CD14-positive monocyte (primary cell): ENCODE measurements around the gene CTNNA2. TPM values are rescaled to one million over a fixed set of nuclear protein-coding genes. Genes with fewer than 3 reads are reported as not detected.

Source experiments
- DNase-seq, 3 donors: peaks; one replicate each; pipeline ENCODE4 v3.0.0-alpha.2; 2011 to 2022
- H2AFZ ChIP-seq: 2 replicates; pipeline ENCODE4 v1.6.0; 2012; ENCODE audit warnings: mild to moderate bottlenecking, low read depth, low read length, inconsistent platforms; ENCODE audit not compliant: insufficient read depth, poor library complexity, severe bottlenecking
- H3K27ac ChIP-seq, 2 donors: 1 replicate in 1 of 2; 2 replicates in 1 of 2; pipeline ENCODE4 v1.5.1; 2012 to 2013; ENCODE audit warnings: low read length in 2 of 2, control low read depth in 1 of 2, inconsistent platforms in 1 of 2, low read depth in 1 of 2, mild to moderate bottlenecking in 1 of 2
- H3K27me3 ChIP-seq, 2 donors: one replicate each; pipeline versions ENCODE4 v1.6.0 to v1.6.1; 2011 to 2013; ENCODE audit warnings: low read length in 2 of 2; ENCODE audit not compliant: control insufficient read depth in 2 of 2, insufficient read depth in 2 of 2
- H3K36me3 ChIP-seq, 2 donors: replicated peaks in 1 of 2; 1 replicate in 1 of 2; 2 replicates in 1 of 2; pipeline versions ENCODE4 v1.5.1 to v1.6.1; 2012 to 2013; ENCODE audit warnings: low read length in 2 of 2, control low read depth in 1 of 2, inconsistent platforms in 1 of 2, mild to moderate bottlenecking in 1 of 2; ENCODE audit not compliant: insufficient read depth in 2 of 2, control insufficient read depth in 1 of 2
- H3K4me1 ChIP-seq, 2 donors: 1 replicate in 1 of 2; 2 replicates in 1 of 2; pipeline versions ENCODE4 v1.5.1 to v1.6.1; 2012 to 2013; ENCODE audit warnings: low read length in 2 of 2, control low read depth in 1 of 2, inconsistent platforms in 1 of 2, mild to moderate bottlenecking in 1 of 2, moderate library complexity in 1 of 2; ENCODE audit not compliant: insufficient read depth in 2 of 2, control insufficient read depth in 1 of 2
- H3K4me2 ChIP-seq: replicated peaks from 2 replicates; pipeline ENCODE3; 2012; ENCODE audit warnings: low read length, moderate library complexity, mild to moderate bottlenecking; ENCODE audit not compliant: poor library complexity, severe bottlenecking; ENCODE audit errors: extremely low read depth
- H3K4me3 ChIP-seq, 3 experiments: fragments of 200-600 bp in 1 of 3; sonication (generic) in 1 of 3; replicated peaks in 1 of 3; 1 replicate in 2 of 3; 2 replicates in 1 of 3; pipeline ENCODE4 v1.5.1; 2011 to 2013; ENCODE audit warnings: low read length in 3 of 3, mild to moderate bottlenecking in 3 of 3, control low read depth in 2 of 3, low read depth in 2 of 3, inconsistent platforms in 1 of 3, moderate library complexity in 1 of 3
- H3K79me2 ChIP-seq: 2 replicates; pipeline ENCODE4 v1.6.0; 2012; ENCODE audit warnings: mild to moderate bottlenecking, control low read depth, inconsistent platforms, low read length, moderate library complexity; ENCODE audit not compliant: insufficient read depth
- H3K9ac ChIP-seq: 2 replicates; pipeline ENCODE4 v1.6.0; 2017; ENCODE audit warnings: low read length, mild to moderate bottlenecking; ENCODE audit not compliant: insufficient read depth, poor library complexity, severe bottlenecking
- H3K9me3 ChIP-seq, 2 donors: replicated peaks in 1 of 2; 1 replicate in 1 of 2; 2 replicates in 1 of 2; pipeline versions ENCODE4 v1.5.1 to v1.6.1; 2012 to 2013; ENCODE audit warnings: low read length in 2 of 2, control low read depth in 1 of 2; ENCODE audit not compliant: control insufficient read depth in 1 of 2, insufficient read depth in 1 of 2
- H4K20me1 ChIP-seq: 2 replicates; pipeline ENCODE4 v1.6.0; 2012; ENCODE audit warnings: mild to moderate bottlenecking, low read length, control low read depth, moderate library complexity; ENCODE audit not compliant: insufficient read depth
- H3K27ac Mint-ChIP-seq, 7 donors: one replicate each; pipeline ENCODE4 v1.8.0; 2020; ENCODE audit warnings: mild to moderate bottlenecking in 7 of 7, mixed read lengths in 7 of 7, moderate library complexity in 6 of 7, inconsistent platforms in 2 of 7
- H3K27me3 Mint-ChIP-seq, 3 donors: one replicate each; pipeline ENCODE4 v1.8.0; 2021 to 2022; ENCODE audit warnings: low read depth in 3 of 3, mild to moderate bottlenecking in 3 of 3, mixed read lengths in 3 of 3, moderate library complexity in 3 of 3, inconsistent platforms in 1 of 3
- H3K36me3 Mint-ChIP-seq, 2 donors: one replicate each; pipeline ENCODE4 v1.8.0; 2020; ENCODE audit warnings: mixed read lengths in 2 of 2, inconsistent platforms in 1 of 2, mild to moderate bottlenecking in 1 of 2
- H3K4me1 Mint-ChIP-seq: one replicate; pipeline ENCODE4 v1.8.0; 2020; ENCODE audit warnings: mild to moderate bottlenecking, mixed read lengths
- H3K4me3 Mint-ChIP-seq, 2 donors: one replicate each; pipeline ENCODE4 v1.8.0; 2020; ENCODE audit warnings: mild to moderate bottlenecking in 2 of 2, mixed read lengths in 2 of 2, moderate library complexity in 1 of 2
- H3K9me3 Mint-ChIP-seq, 7 donors: one replicate each; pipeline ENCODE4 v1.8.0; 2020 to 2022; ENCODE audit warnings: mixed read lengths in 7 of 7, mild to moderate bottlenecking in 6 of 7, moderate library complexity in 6 of 7, inconsistent platforms in 2 of 7
- CTCF ChIP-seq: fragments of 200-600 bp; IDR thresholded peaks from one replicate; pipeline ENCODE4 v1.8.0; 2022; ENCODE audit warnings: antibody characterized with exemption, mild to moderate bottlenecking
- WGBS: methylation state at CpG from one replicate; pipeline ENCODE4 v1.1.5; 2013; ENCODE audit warnings: missing lambda C conversion rate; ENCODE audit not compliant: insufficient coverage; 5-methylcytosine and 5-hydroxymethylcytosine counted together
- intact Hi-C, 2 donors: fragments of 100-400 bp; cut with micrococcal nuclease; formaldehyde crosslinking; loops; one replicate each; pipeline versions ENCODE4 v1.15.0 to v1.15.1; 2023
- polyA plus RNA-seq, 3 donors: library from polyadenylated mRNA; depleted of rRNA in 1 of 3; unstranded in 2 of 3; stranded (reverse) in 1 of 3; fragments of 300-500 nt in 2 of 3; fragments of >200 nt in 1 of 3; fragmentation: Illumina TruSeq in 2 of 3; gene quantifications; 1 replicate in 2 of 3; 2 replicates in 1 of 3; pipeline ENCODE4 v1.2.3, GENCODE V29; 2012 to 2021

The CTNNA2 gene
- polyA plus RNA-seq, 3 donors: not detected

GRCh38 chr2:80610108-80610507 lies 1097.3 kb downstream of the CTNNA2 start:
- H2AFZ ChIP-seq: no peak overlapping the region
- H3K9ac ChIP-seq: no peak overlapping the region
- no peak for DNase-seq
- no peaks in the 10 kb centered on the region for H3K4me1 ChIP-seq
- Mint-ChIP-seq H3K27ac (no peak overlapping the region), H3K4me1 (no peaks in the 10 kb centered on the region), H3K9me3 (peaks cover 0 to 11% (median 0%) of the 10 kb centered on the region in 7 donors), H3K4me3 (no peak overlapping the region), H3K27me3 (no peaks in the 10 kb centered on the region), H3K36me3 (no peaks in the 10 kb centered on the region)
- no peaks in the 10 kb centered on the region for H4K20me1 ChIP-seq
- intact Hi-C loops: no loop called here
- no peak for TF ChIP-seq CTCF
- no peak overlapping the region for H3K27ac ChIP-seq
- no peaks in the 10 kb centered on the region for H3K9me3 ChIP-seq
- H3K27me3 ChIP-seq: no peaks in the 10 kb centered on the region
- no peaks in the 10 kb centered on the region for H3K79me2 ChIP-seq
- H3K4me2 ChIP-seq: no peak overlapping the region
- no peaks in the 10 kb centered on the region for H3K36me3 ChIP-seq
- H3K4me3 ChIP-seq: no peak overlapping the region

GRCh38 chr2:80621656-80622055 lies 1108.8 kb downstream of the CTNNA2 start:
- no peak overlapping the region for H3K4me3 Mint-ChIP-seq
- no peak overlapping the region for H3K9ac ChIP-seq
- H3K36me3 ChIP-seq: no peaks in the 10 kb centered on the region
- intact Hi-C loops: no loop called here
- peaks cover 0 to 9% (median 6%) of the 10 kb centered on the region in 7 donors for H3K9me3 Mint-ChIP-seq
- H3K4me1 Mint-ChIP-seq: no peaks in the 10 kb centered on the region
- no peaks in the 10 kb centered on the region for H3K4me1 ChIP-seq
- peaks cover 0 to 4% of the 10 kb centered on the region in 2 donors for H3K9me3 ChIP-seq
- no peak overlapping the region for H3K27ac Mint-ChIP-seq
- 65% methylated on average over 2 of the region's 3 CpGs for WGBS
- H3K4me2 ChIP-seq: no peak overlapping the region
- H3K27me3 ChIP-seq: no peaks in the 10 kb centered on the region
- H3K27me3 Mint-ChIP-seq: peaks cover 0 to 2% (median 0%) of the 10 kb centered on the region in 3 donors
- no peaks in the 10 kb centered on the region for H3K79me2 ChIP-seq
- H2AFZ ChIP-seq: no peak overlapping the region
- no peak overlapping the region for H3K27ac ChIP-seq
- no peak for DNase-seq
- no peak for TF ChIP-seq CTCF
- no peak overlapping the region for H3K4me3 ChIP-seq
- H4K20me1 ChIP-seq: no peaks in the 10 kb centered on the region
- no peaks in the 10 kb centered on the region for H3K36me3 Mint-ChIP-seq
